ENCODE measurements around the gene CLIC3.

GRCh38 chr9:136968333-136969127 lies 27.8 kb downstream of the CLIC3 start:
- no peak for TF ChIP-seq RAD21 (conservative IDR thresholded peaks at IDR 0.05 in 1 of 2, IDR thresholded peaks at IDR 0.05 in 1 of 2)
- no peak for TF ChIP-seq POLR2A (IDR thresholded peaks at IDR 0.05; ENCODE audit: low read length)
- no peak for TF ChIP-seq USF2 (IDR thresholded peaks at IDR 0.05)
- no peak for TF ChIP-seq CTCF (IDR thresholded peaks at IDR 0.05)
- TF ChIP-seq ZNF302 (CRISPR knock-in tag; IDR thresholded peaks at IDR 0.05) = no peak
- TF ChIP-seq RFX5 (IDR thresholded peaks at IDR 0.05) = no peak
- TF ChIP-seq MAFK (IDR thresholded peaks at IDR 0.05; ENCODE audit: partially characterized antibody) = no peak
- no peak for TF ChIP-seq CEBPB (IDR thresholded peaks at IDR 0.05)
- TF ChIP-seq BHLHE40 (IDR thresholded peaks at IDR 0.05; ENCODE audit: low read depth, low read length) = no peak
- no peak for TF ChIP-seq REST (IDR thresholded peaks at IDR 0.05)
- TF ChIP-seq POLR2AphosphoS2 (conservative IDR thresholded peaks at IDR 0.05; ENCODE audit: low read length) = no peak
- no peak for TF ChIP-seq MAX (IDR thresholded peaks at IDR 0.05)
